ENCODE measurements around the gene CCL11.

CCL11 gene

GRCh38 chr17:34285286-34285792 is at the start of gene CCL11:
CCL11 (plus strand) TSS chr17:34285742; CDS start chr17:34285809, 67 bp downstream.
- DNase-seq = no peak

GRCh38 chr17:34236281-34236892 is 49.2 kb upstream of the CCL11 start:
- DNase-seq = no peak

- no peak for DNase-seq
These were observed 48.1 kb upstream of the CCL11 start for GRCh38 chr17:34237458-34237857.

GRCh38 chr17:34241062-34241461 is 44.5 kb upstream of the CCL11 start:
- DNase-seq = no peak

- no peak for DNase-seq
These were observed 42.8 kb upstream of the CCL11 start for GRCh38 chr17:34242587-34243363.

GRCh38 chr17:34243364-34244320 is 41.9 kb upstream of the CCL11 start:
- DNase-seq = no peak

- DNase-seq = no peak
These were observed 40.1 kb upstream of the CCL11 start for GRCh38 chr17:34245351-34245905.

- no peak for DNase-seq
These were observed 39.1 kb upstream of the CCL11 start for GRCh38 chr17:34246446-34246845.

- DNase-seq = no peak
These were observed 38.7 kb upstream of the CCL11 start for GRCh38 chr17:34246881-34247280.

- no peak for DNase-seq
These were observed 37.0 kb upstream of the CCL11 start for GRCh38 chr17:34248511-34249024.

- no peak for DNase-seq
These were observed 36.5 kb upstream of the CCL11 start for GRCh38 chr17:34249061-34249460.

- DNase-seq = no peak
These were observed 36.1 kb upstream of the CCL11 start for GRCh38 chr17:34249478-34249877.

GRCh38 chr17:34251186-34251585 is 34.4 kb upstream of the CCL11 start:
- DNase-seq = no peak

GRCh38 chr17:34252095-34252443 is 33.5 kb upstream of the CCL11 start:
- DNase-seq = no peak

GRCh38 chr17:34252444-34253138 is 33.0 kb upstream of the CCL11 start:
- DNase-seq = no peak

GRCh38 chr17:34253139-34253525 is 32.4 kb upstream of the CCL11 start:
- no peak for DNase-seq

GRCh38 chr17:34254146-34254545 is 31.4 kb upstream of the CCL11 start:
- DNase-seq = no peak

GRCh38 chr17:34254651-34255380 is 30.7 kb upstream of the CCL11 start, which contains the start of gene CCL2:
CCL2 (plus strand) TSS chr17:34255285; CDS start chr17:34255350, 65 bp downstream.
- no peak for DNase-seq

- no peak for DNase-seq
These were observed 30.2 kb upstream of the CCL11 start for GRCh38 chr17:34255381-34255732.

GRCh38 chr17:34255841-34256240 is 29.7 kb upstream of the CCL11 start:
- DNase-seq = no peak

GRCh38 chr17:34257299-34257985 is 28.1 kb upstream of the CCL11 start:
- no peak for DNase-seq

Measured in activated gamma-delta T cell treated with Interleukin-2 at 50 U/mL for 16 hours (primary cell).